Pons (tissue), 1 donor: ENCODE data around the gene SGK2.
"Not testable (repeated sequence)": the region's sequence is repeated elsewhere in the genome, so short reads cannot be mapped to it uniquely, and the experiment has no call there.

Source experiments
- DNase-seq: peaks from one replicate; pipeline ENCODE4 v3.0.0-alpha.2; 2016; ENCODE audit warnings: low spot score

SGK2 gene

DNA sequence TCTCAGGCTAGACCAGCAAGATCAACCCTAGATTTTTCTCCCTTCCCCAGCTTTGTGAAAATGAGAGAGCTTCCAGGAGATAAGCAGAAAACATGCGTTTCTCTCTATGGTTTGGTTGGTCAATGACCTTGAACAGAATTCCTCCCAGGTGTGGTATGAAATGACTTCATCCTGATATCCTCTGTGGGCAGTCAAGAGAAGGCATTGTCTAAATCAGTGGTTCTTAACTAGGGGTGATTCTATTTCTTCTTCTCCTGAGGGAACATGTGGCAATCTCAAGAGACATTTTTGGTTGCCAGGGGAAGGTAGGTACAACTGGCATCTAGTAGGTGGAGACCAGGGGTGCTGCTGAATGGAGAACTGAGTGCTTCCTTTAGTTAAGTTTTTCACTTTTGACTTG is 44.3 kb downstream of the SGK2 start:
- no peak for DNase-seq

DNA sequence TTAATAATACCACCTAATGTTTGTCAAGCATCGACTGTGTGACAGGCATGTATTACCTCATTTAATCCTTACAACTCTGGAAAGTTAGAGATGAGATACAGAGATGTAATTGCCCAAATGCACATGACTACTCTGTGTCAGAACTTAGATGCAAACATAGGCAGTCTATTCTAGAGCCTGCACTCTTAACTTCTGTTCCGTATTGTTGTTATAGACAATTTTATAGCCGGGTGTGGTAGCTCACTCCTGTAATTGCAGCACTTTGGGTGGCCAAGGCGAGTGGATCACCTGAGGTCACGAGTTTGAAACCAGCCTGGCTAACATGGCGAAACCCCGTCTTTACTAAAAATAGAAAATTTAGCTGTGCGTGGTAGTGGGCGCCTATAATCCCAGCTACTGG is 46.9 kb downstream of the SGK2 start:
- DNase-seq, result no peak

DNA sequence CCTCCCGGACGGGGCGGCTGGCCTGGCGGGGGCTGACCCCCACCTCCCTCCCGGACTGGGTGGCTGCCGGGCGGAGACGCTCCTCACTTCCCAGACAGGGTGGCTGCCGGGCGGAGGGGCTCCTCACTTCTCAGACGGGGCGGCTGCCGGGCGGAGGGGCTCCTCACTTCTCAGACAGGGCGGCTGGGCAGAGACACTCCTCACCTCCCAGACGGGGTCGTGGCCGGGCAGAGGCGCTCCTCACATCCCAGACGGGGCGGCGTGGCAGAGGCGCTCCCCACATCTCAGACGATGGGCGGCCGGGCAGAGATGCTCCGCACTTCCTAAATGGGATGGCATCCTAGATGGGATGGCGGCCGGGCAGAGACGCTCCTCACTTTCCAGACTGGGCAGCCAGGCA is 48.5 kb downstream of the SGK2 start:
- DNase-seq, result not testable (repeated sequence)

DNA sequence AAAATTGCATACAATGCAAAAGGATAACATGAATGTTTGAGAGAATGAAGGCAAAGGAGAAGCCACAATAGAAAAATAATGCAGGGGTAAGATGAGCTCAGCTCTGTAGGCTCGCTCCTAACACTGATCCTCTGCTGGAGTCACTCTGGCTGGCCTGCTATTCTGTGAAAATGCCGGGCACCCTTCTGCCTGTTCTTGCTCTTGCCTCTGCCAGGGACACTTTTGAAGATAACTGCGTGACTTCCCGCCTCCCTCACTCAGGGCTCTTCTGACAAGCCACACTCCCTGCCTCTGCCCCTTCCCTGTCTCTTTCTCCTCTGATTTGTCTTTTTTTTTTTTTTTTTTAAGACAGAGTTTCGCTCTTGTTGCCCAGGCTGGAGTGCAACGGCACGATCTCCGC is 72.8 kb downstream of the SGK2 start:
- DNase-seq, result no peak
